HCT116 (cell line): ENCODE data around the gene HEATR5A. TPM values are rescaled to one million over a fixed set of nuclear protein-coding genes. Genes with fewer than 3 reads are reported as not detected.
A peak's percentile ranks its signal among the peaks of the same experiment; 100 is the strongest.

ENCODE experiments used
- ATAC-seq: fragments of 200-7000 bp; cut with Tn5 transposase; 2 replicates; pipeline ENCODE4 v1.9.1; 2020; ENCODE audit warnings: mild to moderate bottlenecking, moderate library complexity
- BruUV-seq: library from RNA; stranded (reverse); fragments of 400-500 nt; replicated peaks from 2 replicates; lab custom pipeline; 2021; lab: Mats Ljungman, UMichigan
- CTCF ChIA-PET: fragments of 300-600 bp; sonication (Branson Sonifier 250); formaldehyde crosslinking; loops from one replicate; lab custom pipeline; 2021; ENCODE audit warnings: antibody characterized with exemption; lab: Charles Lee
- POLR2A ChIA-PET: fragments of 300-600, 350-600 bp; sonication (Branson Sonifier 250); formaldehyde crosslinking; loops from one replicate; lab custom pipeline; 2021; ENCODE audit warnings: antibody characterized with exemption; lab: Charles Lee
- RAD21 ChIA-PET, 2 experiments: fragments of 300-600 bp; sonication (Branson Sonifier 250); formaldehyde crosslinking; loops; one replicate each; lab custom pipeline; 2023; ENCODE audit warnings: low total read pairs in 2 of 2; ENCODE audit not compliant: uncharacterized antibody in 2 of 2, unreplicated experiment in 2 of 2, low non-redundant PET in 1 of 2; lab: Charles Lee
- DNase-seq: peaks from one replicate; pipeline ENCODE4 v3.0.0-alpha.2; 2010; ENCODE audit warnings: low read depth, low spot score
- H2AFZ ChIP-seq: fragments of 200-600 bp; shearing (Covaris generic), sonication (generic); 2 replicates; pipeline ENCODE4 v1.6.1; 2017; ENCODE audit warnings: low read depth, mixed run types, mixed read lengths, antibody characterized with exemption, low read length; ENCODE audit not compliant: poor library complexity, severe bottlenecking
- H3K27ac ChIP-seq: 2 replicates; pipeline ENCODE4 v1.5.1; 2012; ENCODE audit warnings: low read depth, low read length
- H3K27me3 ChIP-seq: fragments of 200-600 bp; sonication (generic); 2 replicates; pipeline ENCODE4 v1.6.1; 2016; ENCODE audit warnings: mixed run types, low read length, mixed read lengths; ENCODE audit not compliant: insufficient read depth
- H3K36me3 ChIP-seq, 2 experiments: fragments of 200-500 bp in 1 of 2; fragments of 200-600 bp in 1 of 2; sonication (Bioruptor generic) in 1 of 2; sonication (generic) in 1 of 2; 2 replicates each; pipeline versions ENCODE4 v1.5.1 to v1.6.1; 2014 to 2016; ENCODE audit warnings: low read length in 2 of 2, inconsistent platforms in 1 of 2, mixed read lengths in 1 of 2, mixed run types in 1 of 2; ENCODE audit not compliant: insufficient read depth in 2 of 2, control insufficient read depth in 1 of 2
- H3K4me1 ChIP-seq, 2 experiments: fragments of 200-600 bp in 1 of 2; sonication (generic) in 1 of 2; 2 replicates each; pipeline versions ENCODE4 v1.5.1 to v1.6.1; 2012 to 2017; ENCODE audit warnings: low read length in 2 of 2, inconsistent platforms in 1 of 2, mild to moderate bottlenecking in 1 of 2, mixed read lengths in 1 of 2, mixed run types in 1 of 2, moderate library complexity in 1 of 2; ENCODE audit not compliant: insufficient read depth in 2 of 2, control insufficient read depth in 1 of 2
- H3K4me2 ChIP-seq: fragments of 200-600 bp; sonication (generic); 2 replicates; pipeline ENCODE4 v1.6.1; 2017; ENCODE audit warnings: mixed run types, low read length, mixed read lengths
- H3K4me3 ChIP-seq, 2 experiments: fragments of 200-600 bp in 1 of 2; sonication (generic) in 1 of 2; replicated peaks in 1 of 2; 2 replicates each; pipeline ENCODE4 v1.5.1; 2011 to 2016; ENCODE audit warnings: low read length in 2 of 2, control low read depth in 1 of 2, low read depth in 1 of 2, mild to moderate bottlenecking in 1 of 2, mixed read lengths in 1 of 2, mixed run types in 1 of 2
- H3K79me2 ChIP-seq: fragments of 200-600 bp; sonication (generic); 2 replicates; pipeline ENCODE4 v1.6.1; 2017; ENCODE audit warnings: mild to moderate bottlenecking, mixed run types, low read length, moderate library complexity, mixed read lengths; ENCODE audit not compliant: insufficient read depth
- H3K9ac ChIP-seq: fragments of 200-600 bp; sonication (generic); 2 replicates; pipeline ENCODE4 v1.6.1; 2016; ENCODE audit warnings: low read length, mixed read lengths
- H3K9me2 ChIP-seq: fragments of 200-600 bp; sonication (generic), shearing (Covaris generic); 2 replicates; pipeline ENCODE4 v1.6.1; 2017; ENCODE audit warnings: mixed run types, mild to moderate bottlenecking, moderate library complexity; ENCODE audit not compliant: insufficient read depth
- H3K9me3 ChIP-seq, 2 experiments: fragments of 200-500 bp in 1 of 2; fragments of 200-600 bp in 1 of 2; sonication (Bioruptor generic) in 1 of 2; sonication (generic) in 1 of 2; 2 replicates each; pipeline ENCODE4 v1.6.1; 2014 to 2017; ENCODE audit warnings: low read length in 2 of 2, mixed read lengths in 2 of 2, inconsistent platforms in 1 of 2, low read depth in 1 of 2, mild to moderate bottlenecking in 1 of 2, mixed run types in 1 of 2, moderate library complexity in 1 of 2; ENCODE audit not compliant: control insufficient read depth in 1 of 2, insufficient read depth in 1 of 2
- H4K20me1 ChIP-seq: fragments of 200-600 bp; sonication (generic), shearing (Covaris generic); 2 replicates; pipeline ENCODE4 v1.6.1; 2017; ENCODE audit warnings: mixed run types, mild to moderate bottlenecking, moderate library complexity; ENCODE audit not compliant: insufficient read depth
- ATF3 ChIP-seq: IDR thresholded peaks from 2 replicates; pipeline ENCODE4 v1.6.1; 2012
- CBX3 ChIP-seq: IDR thresholded peaks from 2 replicates; pipeline ENCODE4 v1.6.1; 2012; ENCODE audit warnings: low read depth
- CEBPB ChIP-seq: IDR thresholded peaks from 2 replicates; pipeline ENCODE4 v1.6.1; 2012; ENCODE audit warnings: low read depth
- CTCF ChIP-seq, 3 experiments: fragments of 200-600 bp in 1 of 3; sonication (generic) in 1 of 3; IDR thresholded peaks in 2 of 3; conservative IDR thresholded peaks in 1 of 3; 2 replicates each; pipeline ENCODE4 v1.5.1; 2012 to 2017; ENCODE audit warnings: low read depth in 2 of 3, low read length in 2 of 3, antibody characterized with exemption in 1 of 3, borderline replicate concordance in 1 of 3, control low read depth in 1 of 3, mild to moderate bottlenecking in 1 of 3, mixed read lengths in 1 of 3, mixed run types in 1 of 3, moderate library complexity in 1 of 3; ENCODE audit not compliant: insufficient read depth in 1 of 3
- FOSL1 ChIP-seq: IDR thresholded peaks from 2 replicates; pipeline ENCODE4 v1.6.1; 2012; ENCODE audit warnings: low read depth
- POLR2AphosphoS5 ChIP-seq: IDR thresholded peaks from 2 replicates; pipeline ENCODE4 v1.6.1; 2011; ENCODE audit warnings: mild to moderate bottlenecking, low read depth, low read length, moderate library complexity
- RAD21 ChIP-seq: IDR thresholded peaks from 2 replicates; pipeline ENCODE4 v1.6.1; 2012; ENCODE audit warnings: low read depth, mild to moderate bottlenecking
- TCF7L2 ChIP-seq: IDR thresholded peaks from 2 replicates; pipeline ENCODE4 v1.7.0; 2011; ENCODE audit warnings: borderline replicate concordance, inconsistent platforms; ENCODE audit not compliant: insufficient read depth, insufficient read length; ENCODE audit errors: extremely low read depth
- YY1 ChIP-seq: IDR thresholded peaks from 2 replicates; pipeline ENCODE4 v1.6.1; 2011; ENCODE audit warnings: low read length, low read depth, moderate library complexity, mild to moderate bottlenecking; ENCODE audit not compliant: insufficient replicate concordance; ENCODE audit errors: extremely low read depth
- ZNF274 ChIP-seq: fragments of 200-500 bp; sonication (Bioruptor generic); IDR thresholded peaks from 2 replicates; pipeline ENCODE4 v1.6.1; 2014; ENCODE audit warnings: mild to moderate bottlenecking, low read depth, low read length, inconsistent platforms
- intact Hi-C: fragments of 100-400 bp; cut with micrococcal nuclease; formaldehyde crosslinking; loops from 2 replicates; pipeline ENCODE4 v1.10.0; 2022
- total RNA-seq: library from RNA; stranded (reverse); gene quantifications from one replicate; pipeline ENCODE4 v1.2.1, GENCODE V29; 2021; ENCODE audit not compliant: unreplicated experiment

The HEATR5A gene
- total RNA-seq, 1 experiment from 2014 or later, result 20.9 TPM

- peak overlapping the region; percentile 83 for H3K4me2 ChIP-seq
- H4K20me1 ChIP-seq, result no peaks in the 10 kb centered on the region
- peak overlapping the region; percentile 86 to 88 for H3K4me3 ChIP-seq
- intact Hi-C loops, result loop anchor here (10.0 kb wide), 1 partner anchor 797 kb away; no protein-coding TSS in a partner anchor
- ChIA-PET POLR2A (interaction anchor here (1.0 to 2.2 kb wide), 2 partner anchors 38 to 45 kb away, joined by 3 to 7 read pairs; partner anchors contain the start of gene HEATR5A), RAD21 (no interaction called here), CTCF (interaction anchor here (1.0 to 1.7 kb wide), 3 partner anchors 37 to 1102 kb away, joined by 3 to 6 read pairs (median 5); partner anchors contain the start of gene HEATR5A)
- ATAC-seq (no peak), DNase-seq (no peak)
- TF ChIP-seq ZNF274, result no peak
- TSS peak; percentile 34 for BruUV-seq
- peaks cover 4 to 11% of the 10 kb centered on the region in 2 experiments; a peak in 2 of 4 replicates for H3K4me1 ChIP-seq
- H3K27ac ChIP-seq, result no peak overlapping the region
- no peaks in the 10 kb centered on the region for H3K9me2 ChIP-seq
- no peaks in the 10 kb centered on the region for H3K36me3 ChIP-seq
- peak overlapping the region; percentile 86 for H3K9ac ChIP-seq
- peaks cover 12% of the 10 kb centered on the region for H3K79me2 ChIP-seq
- H3K9me3 ChIP-seq, result no peaks in the 10 kb centered on the region
- H2AFZ ChIP-seq, result peak overlapping the region; percentile 74
- H3K27me3 ChIP-seq, result no peaks in the 10 kb centered on the region
Measured at GRCh38 chr14:31457665-31458659, 37.6 kb upstream of the HEATR5A start.

GRCh38 chr14:31456841-31457664, 36.7 kb upstream of the HEATR5A start, which contains the start of gene DTD2:
Gene DTD2 (minus strand): TSS chr14:31457506. CDS start chr14:31457393, 113 bp downstream.
- ChIA-PET POLR2A (interaction anchor here (1.0 to 2.2 kb wide), 2 partner anchors 37 to 46 kb away, joined by 3 to 7 read pairs; partner anchors contain the start of gene HEATR5A), RAD21 (no interaction called here), CTCF (interaction anchor here (1.0 to 1.7 kb wide), 3 partner anchors 37 to 1103 kb away, joined by 3 to 6 read pairs (median 5); partner anchors contain the start of gene HEATR5A)
- no peaks in the 10 kb centered on the region for H3K9me2 ChIP-seq
- ATAC-seq (peak; percentile 99), DNase-seq (peak; percentile 90)
- H3K79me2 ChIP-seq, result peaks cover 12% of the 10 kb centered on the region
- H3K27me3 ChIP-seq, result no peaks in the 10 kb centered on the region
- peak within 1 kb of the TSS; percentile 76 for H3K27ac ChIP-seq
- peak within 1 kb of the TSS; percentile 74 for H2AFZ ChIP-seq
- H3K9ac ChIP-seq, result peak within 1 kb of the TSS; percentile 86
- H3K4me1 ChIP-seq, result peaks cover 4 to 11% of the 10 kb centered on the region in 2 experiments; a peak in 2 of 4 replicates
- H3K4me2 ChIP-seq, result peak within 1 kb of the TSS; percentile 83
- intact Hi-C loops, result loop anchor here (10.0 kb wide), 1 partner anchor 798 kb away; no protein-coding TSS in a partner anchor
- BruUV-seq, result TSS peak; percentile 79
- no peaks in the 10 kb centered on the region for H4K20me1 ChIP-seq
- H3K36me3 ChIP-seq, result peaks cover 3 to 5% of the 10 kb centered on the region in 2 experiments; a peak in 2 of 4 replicates
- H3K4me3 ChIP-seq, result peak within 1 kb of the TSS; percentile 86 to 88
- no peaks in the 10 kb centered on the region for H3K9me3 ChIP-seq
- peak; percentile 46 for TF ChIP-seq YY1
- TF ChIP-seq CEBPB, result no peak
- peak; percentile 78 for TF ChIP-seq CBX3
- peak; percentile 91 for TF ChIP-seq POLR2AphosphoS5
- TF ChIP-seq FOSL1, result no peak
- TF ChIP-seq CTCF (IDR thresholded peaks at IDR 0.05 in 2 of 3, conservative IDR thresholded peaks at IDR 0.05 in 1 of 3; ENCODE audit: borderline replicate concordance in 1 of 3, insufficient read depth in 1 of 3, low read depth in 2 of 3, low read length in 2 of 3), result no peak
- no peak for TF ChIP-seq ZNF274
- no peak for TF ChIP-seq ATF3
- no peak; the same call in 1 of the 2 replicates for TF ChIP-seq RAD21
- peak; percentile 18 for TF ChIP-seq TCF7L2
